ENCODE results near the gene PACSIN1. TPM values are rescaled to one million over a fixed set of nuclear protein-coding genes. Genes with fewer than 3 reads are reported as not detected.

PACSIN1 gene
- total and polyA plus RNA-seq, 12 donors: 0.77 to 11.2 (median 5.9) TPM

GRCh38 chr6:34435916-34436315 lies 30.0 kb upstream of the PACSIN1 start:
- intact Hi-C loops (cut with DNase I): no loop called here
- Histone ChIP-seq H3K27me3 (no peaks in the 10 kb centered on the region), H3K4me3 (no peak overlapping the region), H3K4me1 (no peaks in the 10 kb centered on the region), H3K9me3 (peaks cover 0 to 6% (median 0%) of the 10 kb centered on the region in 11 donors), H3K36me3 (no peaks in the 10 kb centered on the region), H3K27ac (no peak overlapping the region)
- 65 to 66% methylated on average over 5 of the region's 5 CpGs for WGBS, 2 donors
- ATAC-seq (no peak), DNase-seq (no peak)
- TF ChIP-seq CTCF (IDR thresholded peaks at IDR 0.05): no peak

DNA sequence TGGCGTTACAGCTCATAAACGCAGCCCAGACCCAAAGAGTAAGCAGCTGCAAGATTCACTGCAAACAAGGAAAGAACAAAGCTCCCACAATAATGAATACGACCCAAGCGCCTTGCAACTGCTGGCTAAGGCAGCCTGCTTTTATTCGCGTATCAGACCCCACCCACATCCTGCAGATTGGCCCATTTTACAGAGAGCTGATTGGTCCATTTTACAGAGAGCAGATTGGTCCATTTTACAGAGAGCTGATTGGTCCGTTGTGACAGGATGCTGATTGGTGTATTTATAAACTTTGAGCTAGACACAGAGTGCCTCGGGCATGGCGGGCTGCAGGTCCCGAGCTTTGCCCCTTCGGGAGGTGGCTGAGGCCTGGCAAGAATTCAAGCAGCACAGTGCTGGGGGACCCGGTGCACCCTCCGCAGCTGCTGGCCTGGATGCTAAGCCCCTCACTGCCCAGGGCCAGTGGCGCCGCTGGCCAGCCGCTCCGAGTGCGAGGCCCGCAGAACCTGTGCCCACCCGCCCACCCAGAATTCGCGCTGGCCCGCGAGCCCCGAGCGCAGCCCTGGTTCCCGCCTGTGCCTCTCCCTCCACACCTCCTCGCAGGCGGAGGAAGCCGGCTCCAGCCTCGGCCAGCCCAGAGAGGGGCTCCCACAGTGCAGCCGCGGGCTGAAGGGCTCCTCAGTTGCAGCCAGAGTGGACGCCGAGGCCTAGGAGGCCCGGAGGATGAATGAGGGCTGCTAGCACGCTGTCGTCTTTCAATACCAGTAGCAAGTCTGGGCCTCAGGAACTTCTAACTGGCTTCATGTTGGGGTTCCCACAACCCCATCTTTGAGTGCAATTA lies 28.9 kb upstream of the PACSIN1 start:
- no peak for TF ChIP-seq CTCF (IDR thresholded peaks at IDR 0.05)
- 90 to 93% methylated on average over 37 to 38 of the region's 38 CpGs for WGBS, 2 donors
- Histone ChIP-seq H3K27me3 (no peaks in the 10 kb centered on the region), H3K4me1 (no peaks in the 10 kb centered on the region), H3K4me3 (no peak overlapping the region), H3K9me3 (peaks cover 0 to 6% (median 0%) of the 10 kb centered on the region in 11 donors), H3K36me3 (no peaks in the 10 kb centered on the region), H3K27ac (no peak overlapping the region)
- intact Hi-C loops (cut with DNase I): no loop called here
- no peak for DNase-seq
- no peak for ATAC-seq

- Histone ChIP-seq H3K27me3 (no peaks in the 10 kb centered on the region), H3K27ac (no peak overlapping the region), H3K9me3 (peaks cover 0 to 6% (median 0%) of the 10 kb centered on the region in 11 donors), H3K4me3 (no peak overlapping the region), H3K4me1 (no peaks in the 10 kb centered on the region), H3K36me3 (no peaks in the 10 kb centered on the region)
- DNase-seq: no peak
- no peak for TF ChIP-seq CTCF (IDR thresholded peaks at IDR 0.05)
- ATAC-seq: no peak
- intact Hi-C loops (cut with DNase I): no loop called here
- WGBS, 2 donors: 80 to 82% methylated on average over 1 of the region's 1 CpG
These were observed 28.3 kb upstream of the PACSIN1 start for GRCh38 chr6:34437644-34437970.

DNA sequence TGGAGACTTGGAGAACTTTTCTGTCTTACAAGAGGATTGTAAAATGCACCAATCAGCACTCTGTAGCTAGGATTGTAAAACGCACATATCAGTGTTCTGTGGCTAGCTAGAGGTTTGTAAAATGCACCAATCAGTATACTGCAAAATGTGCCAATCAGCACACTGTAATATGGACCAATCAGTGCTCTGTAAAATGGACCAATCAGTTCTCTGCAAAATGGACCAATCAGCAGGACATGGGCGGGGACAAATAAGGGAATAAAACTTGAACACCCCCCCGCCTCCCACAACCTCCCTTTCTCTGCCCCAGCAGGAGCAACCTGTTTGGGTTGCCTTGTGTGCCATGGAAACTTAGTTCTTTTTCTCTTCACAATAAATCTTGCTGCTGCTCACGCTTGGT lies 27.2 kb upstream of the PACSIN1 start:
- H3K27me3 ChIP-seq: no peaks in the 10 kb centered on the region
- ATAC-seq (no peak), DNase-seq (no peak)
- no peak overlapping the region for H3K27ac ChIP-seq
- H3K9me3 ChIP-seq: peaks cover 0 to 6% (median 0%) of the 10 kb centered on the region in 11 donors
- no peaks in the 10 kb centered on the region for H3K36me3 ChIP-seq
- no peaks in the 10 kb centered on the region for H3K4me1 ChIP-seq
- no peak for TF ChIP-seq CTCF (IDR thresholded peaks at IDR 0.05)
- 66 to 67% methylated on average over 4 of the region's 4 CpGs for WGBS, 2 donors
- no peak overlapping the region for H3K4me3 ChIP-seq
- intact Hi-C loops (cut with DNase I): no loop called here
